Mesendoderm (in vitro differentiated cells): Measurements from ENCODE around the gene DNAL4.
A peak's percentile ranks its signal among the peaks of the same experiment; 100 is the strongest.

Experiments
- DNase-seq: peaks from one replicate; pipeline ENCODE4 v3.0.0; 2013
- H2AK5ac ChIP-seq: 2 replicates; pipeline ENCODE4 v1.6.1; 2013; ENCODE audit warnings: low read length, inconsistent platforms
- H2BK120ac ChIP-seq: 2 replicates; pipeline ENCODE4 v1.6.1; 2013; ENCODE audit warnings: low read depth, mild to moderate bottlenecking, low read length, moderate library complexity, mixed read lengths
- H2BK15ac ChIP-seq: replicated peaks from 2 replicates; pipeline ENCODE4 v1.6.1; 2013; ENCODE audit warnings: low read depth, mild to moderate bottlenecking, moderate library complexity
- H2BK5ac ChIP-seq: 2 replicates; pipeline ENCODE4 v1.6.1; 2013; ENCODE audit warnings: low read length, inconsistent platforms
- H3K18ac ChIP-seq: 2 replicates; pipeline ENCODE4 v1.6.1; 2013; ENCODE audit warnings: mild to moderate bottlenecking, low read length, mixed read lengths
- H3K23ac ChIP-seq: one replicate; pipeline ENCODE4 v1.6.1; 2013; ENCODE audit warnings: low read length
- H3K27ac ChIP-seq: 2 replicates; pipeline ENCODE4 v1.5.1; 2013; ENCODE audit warnings: low read depth, mild to moderate bottlenecking, inconsistent platforms, low read length, moderate library complexity
- H3K27me3 ChIP-seq: 2 replicates; pipeline ENCODE4 v1.6.1; 2013; ENCODE audit warnings: low read length, control low read depth, mild to moderate bottlenecking, inconsistent platforms; ENCODE audit not compliant: insufficient read depth, poor library complexity
- H3K36me3 ChIP-seq: 2 replicates; pipeline ENCODE4 v1.6.1; 2013; ENCODE audit warnings: low read length, inconsistent platforms; ENCODE audit not compliant: control insufficient read depth, insufficient read depth
- H3K4ac ChIP-seq: one replicate; pipeline ENCODE4 v1.6.1; 2013; ENCODE audit warnings: low read depth, mild to moderate bottlenecking, low read length, moderate library complexity
- H3K4me1 ChIP-seq: 2 replicates; pipeline ENCODE4 v1.6.1; 2013; ENCODE audit warnings: low read depth, low read length, inconsistent platforms; ENCODE audit not compliant: control insufficient read depth
- H3K4me2 ChIP-seq: 2 replicates; pipeline ENCODE4 v1.6.1; 2013; ENCODE audit warnings: low read length
- H3K4me3 ChIP-seq: 2 replicates; pipeline ENCODE4 v1.5.1; 2013; ENCODE audit warnings: mild to moderate bottlenecking, low read length
- H3K56ac ChIP-seq: one replicate; pipeline ENCODE4 v1.6.1; 2013; ENCODE audit warnings: low read length
- H3K79me1 ChIP-seq: 2 replicates; pipeline ENCODE4 v1.6.1; 2013; ENCODE audit warnings: low read length, inconsistent platforms
- H3K79me2 ChIP-seq: 2 replicates; pipeline ENCODE4 v1.6.1; 2013; ENCODE audit warnings: mild to moderate bottlenecking, low read length; ENCODE audit not compliant: control insufficient read depth, insufficient read depth
- H3K9ac ChIP-seq: 2 replicates; pipeline ENCODE4 v1.6.1; 2013; ENCODE audit warnings: low read length, inconsistent platforms
- H4K5ac ChIP-seq: one replicate; pipeline ENCODE4 v1.6.1; 2013; ENCODE audit warnings: low read length
- H4K8ac ChIP-seq: one replicate; pipeline ENCODE4 v1.6.1; 2013; ENCODE audit warnings: low read depth, mild to moderate bottlenecking, control low read depth, low read length, moderate library complexity
- WGBS: extraction: QIAGEN DNeasy Blood & Tissue Kit; methylation state at CpG from one replicate; pipeline ENCODE4 v1.1.7; 2013; ENCODE audit warnings: low lambda C conversion rate, missing lambda C conversion rate; ENCODE audit not compliant: insufficient coverage; ENCODE audit errors: extremely low coverage; 5-methylcytosine and 5-hydroxymethylcytosine counted together

The DNAL4 gene

DNA sequence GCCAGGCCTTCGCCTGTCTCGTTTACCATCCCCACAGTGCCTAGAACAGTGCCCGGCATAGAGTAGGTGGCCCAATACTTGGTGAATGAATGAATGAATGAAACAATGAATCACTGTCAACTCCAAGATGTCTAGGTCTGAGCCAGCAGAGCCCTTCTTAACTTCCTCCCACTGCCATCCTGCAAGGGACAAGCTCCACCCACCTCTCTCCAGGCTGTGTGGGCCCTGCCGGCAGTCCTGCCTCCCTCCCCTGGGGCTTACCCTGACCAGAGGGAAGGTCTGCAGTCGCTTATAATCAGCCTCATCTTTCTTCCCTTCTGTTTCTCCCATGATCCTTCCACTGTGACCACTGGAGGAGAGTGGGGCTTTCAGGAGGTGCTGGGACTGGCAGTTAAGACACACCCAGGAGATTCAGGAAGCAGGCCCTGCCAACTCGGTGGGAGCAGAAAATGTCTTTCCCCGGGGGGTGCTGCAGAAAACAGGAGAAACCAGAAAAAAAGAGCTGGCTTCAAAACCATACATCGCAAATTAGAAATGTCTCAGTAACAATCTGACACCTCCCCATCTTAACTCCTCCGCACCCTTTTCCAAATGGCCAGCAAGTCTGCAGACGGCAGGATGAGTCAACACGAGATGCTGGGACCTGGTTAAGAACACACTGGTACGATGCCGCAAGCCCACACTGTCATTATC lies 11.4 kb downstream of the DNAL4 start:
- Histone ChIP-seq H3K4me2 (no peak overlapping the region), H3K18ac (no peak overlapping the region), H2BK120ac (no peak overlapping the region), H3K4me3 (no peak overlapping the region), H3K56ac (peak overlapping the region; percentile 60), H3K36me3 (no peaks in the 10 kb centered on the region), H4K8ac (no peak overlapping the region), H3K27me3 (no peaks in the 10 kb centered on the region), H4K5ac (no peak overlapping the region), H2BK15ac (no peak overlapping the region), H3K23ac (peak overlapping the region; percentile 1), H3K27ac (no peak overlapping the region), H3K9ac (no peak overlapping the region), H3K4me1 (no peaks in the 10 kb centered on the region), H2AK5ac (no peak overlapping the region), H3K79me2 (no peaks in the 10 kb centered on the region), H3K79me1 (no peaks in the 10 kb centered on the region), H2BK5ac (no peak overlapping the region), H3K4ac (no peak overlapping the region)
- peak; percentile 23 for DNase-seq
- WGBS = no CpG with 5 or more reads among the region's 13 CpGs

DNA sequence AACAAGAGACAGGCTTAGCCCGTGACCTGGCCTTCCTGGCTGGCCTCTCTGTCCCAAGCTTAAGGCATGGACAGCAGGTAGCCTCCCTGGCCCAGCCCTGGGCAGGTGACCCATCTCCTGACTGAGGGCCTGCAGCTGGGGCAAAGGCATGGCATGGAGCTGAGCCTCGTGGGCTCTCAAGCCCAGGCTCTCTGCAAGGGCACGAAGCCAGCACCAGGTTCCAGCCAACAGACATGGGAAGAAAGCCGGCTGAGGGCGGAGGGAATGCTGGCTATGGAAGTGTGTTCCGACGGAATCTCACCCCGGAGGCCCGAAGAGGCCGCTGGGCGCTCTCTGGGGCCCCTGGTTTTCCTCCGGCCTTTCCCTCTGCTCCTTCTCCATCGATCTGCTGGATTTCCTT lies 12.9 kb downstream of the DNAL4 start:
- Histone ChIP-seq H2AK5ac (no peak overlapping the region), H3K4ac (no peak overlapping the region), H3K18ac (no peak overlapping the region), H3K4me2 (no peak overlapping the region), H3K27me3 (no peaks in the 10 kb centered on the region), H3K27ac (no peak overlapping the region), H4K8ac (no peak overlapping the region), H3K79me2 (no peaks in the 10 kb centered on the region), H3K4me3 (no peak overlapping the region), H3K4me1 (no peaks in the 10 kb centered on the region), H3K9ac (no peak overlapping the region), H3K79me1 (no peaks in the 10 kb centered on the region), H3K56ac (no peak overlapping the region), H3K36me3 (no peaks in the 10 kb centered on the region), H2BK5ac (no peak overlapping the region), H2BK15ac (no peak overlapping the region), H4K5ac (no peak overlapping the region), H2BK120ac (no peak overlapping the region), H3K23ac (no peak overlapping the region)
- no CpG with 5 or more reads among the region's 13 CpGs for WGBS
- DNase-seq = no peak

DNA sequence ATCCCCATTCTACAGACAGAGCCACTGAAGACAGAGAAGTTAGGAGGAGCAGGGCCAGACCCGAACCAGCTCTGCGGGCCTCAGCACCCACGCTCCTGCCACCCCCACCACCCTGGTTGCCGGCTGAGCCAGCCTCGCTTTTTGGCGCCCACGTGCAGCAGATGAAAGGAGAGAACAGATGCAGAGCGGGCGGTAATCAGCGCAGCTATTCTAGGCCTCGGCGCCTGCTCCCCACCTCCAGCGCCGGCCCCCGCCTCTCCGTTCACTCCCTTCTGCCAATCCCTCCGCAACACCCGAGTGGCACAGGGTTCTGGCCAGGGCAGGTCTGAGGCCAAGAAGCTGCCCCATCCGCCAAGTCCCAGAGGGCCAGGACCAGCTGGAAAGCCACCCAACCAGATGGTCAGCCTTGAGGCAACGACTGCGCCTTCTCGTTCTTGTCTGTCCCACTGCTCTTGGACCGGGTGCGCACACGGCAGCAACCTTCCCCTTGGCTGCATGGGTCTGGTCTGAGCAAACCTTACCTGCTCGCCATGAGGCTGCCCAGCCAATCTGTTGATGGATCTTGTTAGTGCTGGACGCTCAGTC lies 16.8 kb downstream of the DNAL4 start:
- Histone ChIP-seq H2BK120ac (no peak overlapping the region), H4K8ac (no peak overlapping the region), H2AK5ac (no peak overlapping the region), H3K9ac (no peak overlapping the region), H3K23ac (no peak overlapping the region), H3K27me3 (no peaks in the 10 kb centered on the region), H3K18ac (no peak overlapping the region), H2BK15ac (no peak overlapping the region), H2BK5ac (no peak overlapping the region), H3K36me3 (no peaks in the 10 kb centered on the region), H3K79me1 (no peaks in the 10 kb centered on the region), H3K27ac (no peak overlapping the region), H3K56ac (no peak overlapping the region), H4K5ac (no peak overlapping the region), H3K4ac (no peak overlapping the region), H3K4me1 (no peaks in the 10 kb centered on the region), H3K4me2 (no peak overlapping the region), H3K79me2 (no peaks in the 10 kb centered on the region), H3K4me3 (no peak overlapping the region)
- no CpG with 5 or more reads among the region's 27 CpGs for WGBS
- DNase-seq = no peak

DNA sequence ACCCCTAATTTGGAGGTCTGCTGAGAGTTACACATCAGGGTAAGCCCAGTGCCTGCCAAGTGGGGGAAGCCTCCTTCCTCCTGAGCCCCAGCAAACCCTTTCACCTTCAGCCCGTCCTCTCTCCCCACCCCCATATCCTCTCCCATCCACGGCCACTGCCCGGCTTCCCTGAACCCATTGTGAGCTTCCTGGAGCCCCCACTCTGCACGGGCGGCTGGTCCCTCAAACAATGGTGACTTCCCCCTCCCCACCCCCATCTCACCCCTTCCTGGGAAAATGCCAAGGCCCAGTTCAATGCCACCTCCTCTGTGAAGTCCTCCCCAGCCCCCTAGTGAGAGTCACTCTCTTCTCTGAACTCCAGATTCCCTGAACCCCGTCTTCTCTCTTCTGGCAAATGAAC lies 17.9 kb downstream of the DNAL4 start:
- Histone ChIP-seq H3K4ac (no peak overlapping the region), H3K9ac (no peak overlapping the region), H4K8ac (no peak overlapping the region), H2BK5ac (no peak overlapping the region), H3K4me1 (no peaks in the 10 kb centered on the region), H3K27ac (no peak overlapping the region), H3K23ac (no peak overlapping the region), H3K4me2 (no peak overlapping the region), H3K18ac (no peak overlapping the region), H3K56ac (no peak overlapping the region), H3K4me3 (no peak overlapping the region), H4K5ac (no peak overlapping the region), H2BK15ac (no peak overlapping the region), H3K79me1 (no peaks in the 10 kb centered on the region), H3K79me2 (no peaks in the 10 kb centered on the region), H2BK120ac (no peak overlapping the region), H3K27me3 (no peaks in the 10 kb centered on the region), H2AK5ac (no peak overlapping the region), H3K36me3 (no peaks in the 10 kb centered on the region)
- WGBS = no CpG with 5 or more reads among the region's 6 CpGs
- DNase-seq = no peak

DNA sequence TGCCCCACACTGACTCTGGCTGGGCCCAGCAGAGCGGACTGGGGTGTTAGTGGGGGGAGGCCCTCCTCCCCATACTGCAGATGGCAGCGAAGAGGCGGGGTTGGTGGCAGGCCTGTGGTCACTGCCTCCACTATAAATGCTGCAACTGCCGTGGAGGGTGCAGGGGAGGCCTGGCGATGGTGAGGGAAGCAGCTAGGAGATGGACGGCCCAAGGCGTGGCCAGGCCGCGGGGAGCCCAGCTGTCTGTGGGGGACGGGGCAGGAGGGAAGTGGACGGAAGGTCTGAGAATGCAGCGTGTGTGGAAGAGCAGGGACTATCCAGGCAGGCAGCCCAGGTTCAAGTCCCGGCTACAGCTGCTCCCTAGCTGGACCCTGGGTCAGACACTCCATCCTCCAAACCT lies 18.3 kb downstream of the DNAL4 start:
- no peak overlapping the region for H2BK120ac ChIP-seq
- no peak overlapping the region for H3K18ac ChIP-seq
- no CpG with 5 or more reads among the region's 13 CpGs for WGBS
- H3K79me1 ChIP-seq = no peaks in the 10 kb centered on the region
- no peak overlapping the region for H3K4ac ChIP-seq
- H3K4me3 ChIP-seq = no peak overlapping the region
- H3K27ac ChIP-seq = no peak overlapping the region
- no peak overlapping the region for H4K5ac ChIP-seq
- no peak overlapping the region for H3K23ac ChIP-seq
- H3K79me2 ChIP-seq = no peaks in the 10 kb centered on the region
- no peak overlapping the region for H2BK15ac ChIP-seq
- H3K56ac ChIP-seq = no peak overlapping the region
- H3K27me3 ChIP-seq = no peaks in the 10 kb centered on the region
- no peak overlapping the region for H2BK5ac ChIP-seq
- no peaks in the 10 kb centered on the region for H3K36me3 ChIP-seq
- H3K4me2 ChIP-seq = no peak overlapping the region
- H3K4me1 ChIP-seq = no peaks in the 10 kb centered on the region
- no peak overlapping the region for H2AK5ac ChIP-seq
- H4K8ac ChIP-seq = no peak overlapping the region
- H3K9ac ChIP-seq = no peak overlapping the region
- no peak for DNase-seq
